ENCODE data around the gene RCC2. TPM values are rescaled to one million over a fixed set of nuclear protein-coding genes. Genes with fewer than 3 reads are reported as not detected.

The RCC2 gene
- total and polyA plus RNA-seq, 2 of the 4 experiments (the other 2 are of a cell fraction), result 24.0 to 38.9 TPM

GRCh38 chr1:17463991-17464390, 24.5 kb upstream of the RCC2 start:
- no peak overlapping the region for H3K4ac ChIP-seq (ENCODE audit: low read depth, low read length)
- DNase-seq (no peak), ATAC-seq (ENCODE audit: low read depth) (no peak)
- no peak overlapping the region for H3K4me3 ChIP-seq (ENCODE audit: insufficient read depth, low read depth, low read length)
- H3K36me3 ChIP-seq (ENCODE audit: control insufficient read depth, insufficient read depth, low read length), result no peaks in the 10 kb centered on the region
- no peaks in the 10 kb centered on the region for H3K9me3 ChIP-seq (ENCODE audit: control insufficient read depth, insufficient read depth, low read length)
- H4K91ac ChIP-seq (ENCODE audit: insufficient read depth, low read depth, low read length), result no peak overlapping the region
- H3K56ac ChIP-seq (ENCODE audit: extremely low read depth, insufficient read depth, low read length), result no peak overlapping the region
- H3K4me2 ChIP-seq (ENCODE audit: low read depth, low read length), result no peak overlapping the region
- in situ Hi-C loops (cut with MboI; ENCODE audit: low sequenced_read_pairs) (no loop called here), dilution Hi-C loops (cut with HindIII; ENCODE audit: low sequenced_read_pairs, unreplicated experiment) (no loop called here), intact Hi-C loops (cut with micrococcal nuclease) (no loop called here)
- no peaks in the 10 kb centered on the region for H3K9me1 ChIP-seq (ENCODE audit: insufficient read depth, low read length)
- H2AK5ac ChIP-seq (ENCODE audit: low read depth, low read length), result no peak overlapping the region
- ChIA-PET POLR2A (ENCODE audit: unreplicated experiment) (no interaction called here), CTCF (interaction anchor here (0.6 kb wide), 1 partner anchor 82 kb away, joined by 4 read pairs; no protein-coding TSS in a partner anchor)
- peaks cover 2% of the 10 kb centered on the region for H3K27me3 ChIP-seq (ENCODE audit: control insufficient read depth, insufficient read depth, low read length)
- no peaks in the 10 kb centered on the region for H3K4me1 ChIP-seq (ENCODE audit: control insufficient read depth, insufficient read depth, low read length)
- H3K23ac ChIP-seq (ENCODE audit: low read depth, low read length), result no peak overlapping the region
- no peaks in the 10 kb centered on the region for H3K79me1 ChIP-seq (ENCODE audit: low read depth in 1 of 2, low read length in 2 of 2)
- H2BK120ac ChIP-seq (ENCODE audit: low read depth, low read length), result no peak overlapping the region
- H3K14ac ChIP-seq (replicated peaks; ENCODE audit: low read depth, low read length), result no peak overlapping the region
- H3K9ac ChIP-seq (ENCODE audit: low read depth, low read length), result no peak overlapping the region
- no peak overlapping the region for H3K27ac ChIP-seq (ENCODE audit: insufficient read depth, low read length)
- H2BK15ac ChIP-seq (ENCODE audit: low read depth, low read length), result no peak overlapping the region
- no peak overlapping the region for H2BK5ac ChIP-seq (ENCODE audit: low read depth, low read length, poor library complexity, severe bottlenecking)
- H4K5ac ChIP-seq (ENCODE audit: low read depth, low read length), result no peak overlapping the region
- H4K20me1 ChIP-seq (ENCODE audit: insufficient read depth, low read length), result no peaks in the 10 kb centered on the region
- no peak overlapping the region for H2AK9ac ChIP-seq (replicated peaks; ENCODE audit: low read depth, low read length, poor library complexity)
- BruUV-seq (replicated peaks), result no TSS peak
- no peak overlapping the region for H2AFZ ChIP-seq (replicated peaks; ENCODE audit: low read length, poor library complexity)
- no peak overlapping the region for H4K8ac ChIP-seq (ENCODE audit: low read depth in 2 of 2, low read length in 2 of 2)
- no peak overlapping the region for H3K18ac ChIP-seq (ENCODE audit: low read depth, low read length)
- no peak overlapping the region for H2BK20ac ChIP-seq (ENCODE audit: low read depth, low read length)
- TF ChIP-seq CHD1 (IDR thresholded peaks at IDR 0.05; ENCODE audit: low read depth, low read length), result no peak
- TF ChIP-seq MAZ (IDR thresholded peaks at IDR 0.05; ENCODE audit: borderline replicate concordance, low read depth, low read length), result no peak
- no peak for TF ChIP-seq MAFK (IDR thresholded peaks at IDR 0.05; ENCODE audit: low read depth, low read length)
- TF ChIP-seq SMC3 (IDR thresholded peaks at IDR 0.05; ENCODE audit: low read depth, low read length), result no peak
- TF ChIP-seq MXI1 (IDR thresholded peaks at IDR 0.05; ENCODE audit: borderline replicate concordance, low read depth, low read length), result no peak
- no peak for TF ChIP-seq CEBPB (IDR thresholded peaks at IDR 0.05; ENCODE audit: low read depth, low read length)
- no peak for TF ChIP-seq BHLHE40 (IDR thresholded peaks at IDR 0.05; ENCODE audit: low read depth, low read length)
- no peak for TF ChIP-seq RCOR1 (IDR thresholded peaks at IDR 0.05; ENCODE audit: insufficient replicate concordance, low read length)
- TF ChIP-seq, protein P1, sequence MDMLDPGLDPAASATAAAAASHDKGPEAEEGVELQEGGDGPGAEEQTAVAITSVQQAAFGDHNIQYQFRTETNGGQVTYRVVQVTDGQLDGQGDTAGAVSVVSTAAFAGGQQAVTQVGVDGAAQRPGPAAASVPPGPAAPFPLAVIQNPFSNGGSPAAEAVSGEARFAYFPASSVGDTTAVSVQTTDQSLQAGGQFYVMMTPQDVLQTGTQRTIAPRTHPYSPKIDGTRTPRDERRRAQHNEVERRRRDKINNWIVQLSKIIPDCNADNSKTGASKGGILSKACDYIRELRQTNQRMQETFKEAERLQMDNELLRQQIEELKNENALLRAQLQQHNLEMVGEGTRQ (IDR thresholded peaks at IDR 0.05; ENCODE audit: low read depth, low read length), result no peak
- TF ChIP-seq CTCF (conservative IDR thresholded peaks at IDR 0.05; ENCODE audit: low read depth, low read length), result no peak
- TF ChIP-seq FOS (IDR thresholded peaks at IDR 0.05; ENCODE audit: low read depth, low read length), result no peak
